ENCODE measurements around the gene SEPTIN2.

DNA sequence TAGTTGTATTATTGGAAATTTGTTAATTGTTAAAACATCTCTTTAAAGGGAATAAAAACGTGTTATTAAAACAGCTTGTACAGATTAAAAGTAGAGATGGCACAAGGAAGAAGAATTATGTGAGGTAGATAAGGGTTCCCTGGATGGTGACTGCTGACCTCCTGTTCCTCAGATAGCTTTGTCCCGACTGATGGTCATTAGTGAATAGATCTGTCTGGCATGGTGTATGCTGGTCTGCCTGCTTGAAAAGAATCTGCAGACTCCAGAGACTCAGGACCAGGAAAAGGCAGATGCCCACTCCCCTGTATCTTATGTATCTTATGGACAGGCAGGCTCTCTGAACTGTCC, 34.8 kb downstream of the SEPTIN2 start:
- TF ChIP-seq EP300 (IDR thresholded peaks at IDR 0.05; ENCODE audit: borderline replicate concordance), result no peak
- no peak for TF ChIP-seq EGR1 (IDR thresholded peaks at IDR 0.05)
- TF ChIP-seq, protein P1, sequence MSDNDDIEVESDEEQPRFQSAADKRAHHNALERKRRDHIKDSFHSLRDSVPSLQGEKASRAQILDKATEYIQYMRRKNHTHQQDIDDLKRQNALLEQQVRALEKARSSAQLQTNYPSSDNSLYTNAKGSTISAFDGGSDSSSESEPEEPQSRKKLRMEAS (IDR thresholded peaks at IDR 0.05), result no peak
- TF ChIP-seq YY1 (IDR thresholded peaks at IDR 0.05; ENCODE audit: low read depth), result no peak
- TF ChIP-seq RAD21 (IDR thresholded peaks at IDR 0.05; ENCODE audit: low read depth), result no peak
- no peak for TF ChIP-seq TCF12 (IDR thresholded peaks at IDR 0.05; ENCODE audit: low read depth)
- no peak for TF ChIP-seq CEBPB (IDR thresholded peaks at IDR 0.05)
- TF ChIP-seq CREB1 (IDR thresholded peaks at IDR 0.05; ENCODE audit: low read depth), result no peak

Data from Ishikawa (cell line).